GM23338 (cell line): ENCODE results near the gene RAB32.

Source experiments
- CTCF ChIP-seq, 2 experiments: fragments of 200-600 bp in 1 of 2; sonication (generic) in 1 of 2; conservative IDR thresholded peaks; 2 replicates each; pipeline versions ENCODE4 v1.5.1 to v1.6.1; 2016 to 2017; ENCODE audit warnings: antibody characterized with exemption in 2 of 2, low read depth in 2 of 2, mild to moderate bottlenecking in 2 of 2, moderate library complexity in 1 of 2
- ETS1 ChIP-seq: IDR thresholded peaks from 2 replicates; pipeline ENCODE4 v1.6.1; 2016; ENCODE audit warnings: antibody characterized with exemption
- EZH2 ChIP-seq: fragments of 200-600 bp; sonication (generic); IDR thresholded peaks from one replicate; pipeline ENCODE4 v1.8.0; 2017; ENCODE audit warnings: antibody characterized with exemption, mild to moderate bottlenecking, low read depth; ENCODE audit not compliant: unreplicated experiment
- EZH2phosphoT487 ChIP-seq: fragments of 200-600 bp; sonication (generic); IDR thresholded peaks from one replicate; pipeline ENCODE4 v1.8.1; 2018; ENCODE audit warnings: antibody characterized with exemption; ENCODE audit not compliant: unreplicated experiment
- JUNB ChIP-seq: IDR thresholded peaks from one replicate; pipeline ENCODE4 v1.6.1; 2016; ENCODE audit warnings: antibody characterized with exemption; ENCODE audit not compliant: unreplicated experiment
- POLR2AphosphoS5 ChIP-seq: IDR thresholded peaks from 2 replicates; pipeline ENCODE4 v1.6.1; 2016; ENCODE audit warnings: antibody characterized with exemption, low read depth
- REST ChIP-seq: IDR thresholded peaks from one replicate; pipeline ENCODE4 v1.6.1; 2018; ENCODE audit warnings: antibody characterized with exemption; ENCODE audit not compliant: unreplicated experiment
- STAT1 ChIP-seq: IDR thresholded peaks from one replicate; pipeline ENCODE4 v1.6.1; 2016; ENCODE audit warnings: antibody characterized with exemption; ENCODE audit not compliant: unreplicated experiment
- ZNF462 ChIP-seq: fragments of 250-450 bp; sonication (Bioruptor Pico); IDR thresholded peaks from 2 replicates; pipeline ENCODE4 v1.5.0; 2020; ENCODE audit warnings: mild to moderate bottlenecking, moderate library complexity

- TF ChIP-seq CTCF (conservative IDR thresholded peaks at IDR 0.05; ENCODE audit: low read depth in 2 of 2) (no peak), EZH2phosphoT487 (no peak), POLR2AphosphoS5 (no peak), JUNB (no peak), ZNF462 (CRISPR knock-in tag) (no peak), ETS1 (no peak), EZH2 (no peak), REST (no peak), STAT1 (no peak)
These were observed 4.3 kb downstream of the RAB32 start for GRCh38 chr6:146547889-146548288.
